ENCODE data around the gene ADAMTS16.

ADAMTS16 gene

GRCh38 chr5:5348576-5348975 lies 208.4 kb downstream of the ADAMTS16 start:
- H4K20me1 ChIP-seq (ENCODE audit: insufficient read depth, low read length): no peaks in the 10 kb centered on the region
- no peaks in the 10 kb centered on the region for H3K36me3 ChIP-seq (replicated peaks; ENCODE audit: insufficient read depth, low read length)
- H3K4me2 ChIP-seq (ENCODE audit: low read depth, low read length): no peak overlapping the region
- no peaks in the 10 kb centered on the region for H3F3A ChIP-seq (ENCODE audit: insufficient read depth, low read length)
- H3K27me3 ChIP-seq (replicated peaks; ENCODE audit: insufficient read depth, low read length): no peaks in the 10 kb centered on the region
- no peaks in the 10 kb centered on the region for H3K9me3 ChIP-seq (replicated peaks; ENCODE audit: insufficient read depth, low read length)
- no peak overlapping the region for H3K4me3 ChIP-seq (ENCODE audit: low read length)
- TF ChIP-seq EZH2phosphoT487 (IDR thresholded peaks at IDR 0.05; ENCODE audit: low read length) (no peak), CTCF (IDR thresholded peaks at IDR 0.05; ENCODE audit: low read length) (no peak), EZH2 (optimal IDR thresholded peaks at IDR 0.05; ENCODE audit: low read depth, low read length) (no peak)
- no peaks in the 10 kb centered on the region for H3K9me2 ChIP-seq (replicated peaks; ENCODE audit: insufficient read depth, low read length)
- no peak overlapping the region for H2AFZ ChIP-seq (ENCODE audit: low read length)
- H3K9ac ChIP-seq (ENCODE audit: low read length): no peak overlapping the region
- DNase-seq: no peak
- H3K4me1 ChIP-seq (ENCODE audit: low read length): no peaks in the 10 kb centered on the region
- no peak overlapping the region for H3K27ac ChIP-seq (ENCODE audit: low read length)
- H3K79me2 ChIP-seq (ENCODE audit: low read length): no peaks in the 10 kb centered on the region

GRCh38 chr5:5350101-5350500 lies 210.0 kb downstream of the ADAMTS16 start:
- no peaks in the 10 kb centered on the region for H3F3A ChIP-seq (ENCODE audit: insufficient read depth, low read length)
- no peak overlapping the region for H2AFZ ChIP-seq (ENCODE audit: low read length)
- no peaks in the 10 kb centered on the region for H3K9me2 ChIP-seq (replicated peaks; ENCODE audit: insufficient read depth, low read length)
- no peaks in the 10 kb centered on the region for H3K9me3 ChIP-seq (replicated peaks; ENCODE audit: insufficient read depth, low read length)
- no peak overlapping the region for H3K9ac ChIP-seq (ENCODE audit: low read length)
- no peak overlapping the region for H3K4me3 ChIP-seq (ENCODE audit: low read length)
- H3K4me1 ChIP-seq (ENCODE audit: low read length): no peaks in the 10 kb centered on the region
- no peak for DNase-seq
- H3K36me3 ChIP-seq (replicated peaks; ENCODE audit: insufficient read depth, low read length): no peaks in the 10 kb centered on the region
- H3K27ac ChIP-seq (ENCODE audit: low read length): no peak overlapping the region
- no peaks in the 10 kb centered on the region for H3K79me2 ChIP-seq (ENCODE audit: low read length)
- no peaks in the 10 kb centered on the region for H3K27me3 ChIP-seq (replicated peaks; ENCODE audit: insufficient read depth, low read length)
- no peaks in the 10 kb centered on the region for H4K20me1 ChIP-seq (ENCODE audit: insufficient read depth, low read length)
- no peak for TF ChIP-seq EZH2phosphoT487 (IDR thresholded peaks at IDR 0.05; ENCODE audit: low read length)
- TF ChIP-seq CTCF (IDR thresholded peaks at IDR 0.05; ENCODE audit: low read length): no peak
- TF ChIP-seq EZH2 (optimal IDR thresholded peaks at IDR 0.05; ENCODE audit: low read depth, low read length): no peak
- no peak overlapping the region for H3K4me2 ChIP-seq (ENCODE audit: low read depth, low read length)

GRCh38 chr5:5351288-5351979 lies 211.3 kb downstream of the ADAMTS16 start:
- H3K9me3 ChIP-seq (replicated peaks; ENCODE audit: insufficient read depth, low read length): no peaks in the 10 kb centered on the region
- no peak overlapping the region for H2AFZ ChIP-seq (ENCODE audit: low read length)
- no peaks in the 10 kb centered on the region for H3K4me1 ChIP-seq (ENCODE audit: low read length)
- no peaks in the 10 kb centered on the region; the same call in 1 of the 2 replicates for H3K9me2 ChIP-seq (replicated peaks; ENCODE audit: insufficient read depth, low read length)
- H3F3A ChIP-seq (ENCODE audit: insufficient read depth, low read length): no peaks in the 10 kb centered on the region
- no peak overlapping the region for H3K4me2 ChIP-seq (ENCODE audit: low read depth, low read length)
- no peaks in the 10 kb centered on the region for H4K20me1 ChIP-seq (ENCODE audit: insufficient read depth, low read length)
- no peak for DNase-seq
- TF ChIP-seq EZH2phosphoT487 (IDR thresholded peaks at IDR 0.05; ENCODE audit: low read length) (no peak), CTCF (IDR thresholded peaks at IDR 0.05; ENCODE audit: low read length) (no peak), EZH2 (optimal IDR thresholded peaks at IDR 0.05; ENCODE audit: low read depth, low read length) (no peak)
- H3K9ac ChIP-seq (ENCODE audit: low read length): no peak overlapping the region
- H3K27ac ChIP-seq (ENCODE audit: low read length): no peak overlapping the region
- no peaks in the 10 kb centered on the region for H3K36me3 ChIP-seq (replicated peaks; ENCODE audit: insufficient read depth, low read length)
- no peak overlapping the region for H3K4me3 ChIP-seq (ENCODE audit: low read length)
- H3K27me3 ChIP-seq (replicated peaks; ENCODE audit: insufficient read depth, low read length): no peaks in the 10 kb centered on the region
- H3K79me2 ChIP-seq (ENCODE audit: low read length): no peaks in the 10 kb centered on the region

Measured in MM.1S (cell line).